GM18507 (cell line): ENCODE measurements around the gene DOCK4.

Experiments
- DNase-seq: peaks from one replicate; pipeline ENCODE4 v3.0.0; 2011; ENCODE audit warnings: low read depth; ENCODE audit not compliant: insufficient read length; ENCODE audit errors: extremely low spot score
- FAIRE-seq: peaks from 2 replicates; lab custom pipeline; 2011; peaks lifted over from hg19 to GRCh38; lab: Jason Lieb, UNC

The DOCK4 gene

GRCh38 chr7:112042631-112043030, 163.6 kb downstream of the DOCK4 start:
- FAIRE-seq (no peak), DNase-seq (no peak)

- DNase-seq, result no peak
- no peak for FAIRE-seq
Measured at GRCh38 chr7:112038353-112038752, 167.8 kb downstream of the DOCK4 start.

- FAIRE-seq (no peak), DNase-seq (no peak)
Measured at GRCh38 chr7:112036071-112036470, 170.1 kb downstream of the DOCK4 start.

- DNase-seq, result no peak
- FAIRE-seq, result no peak
Measured at GRCh38 chr7:112031689-112032088, 174.5 kb downstream of the DOCK4 start.

GRCh38 chr7:112025556-112025955, 180.6 kb downstream of the DOCK4 start:
- no peak for DNase-seq
- FAIRE-seq, result no peak

GRCh38 chr7:112023786-112024185, 182.4 kb downstream of the DOCK4 start:
- FAIRE-seq (no peak), DNase-seq (no peak)

- no peak for FAIRE-seq
- no peak for DNase-seq
Measured at GRCh38 chr7:112023282-112023681, 182.9 kb downstream of the DOCK4 start.

GRCh38 chr7:112022128-112022527, 184.1 kb downstream of the DOCK4 start:
- FAIRE-seq (no peak), DNase-seq (no peak)

GRCh38 chr7:112021379-112022044, 184.7 kb downstream of the DOCK4 start:
- DNase-seq (no peak), FAIRE-seq (no peak)

- no peak for FAIRE-seq
- DNase-seq, result no peak
Measured at GRCh38 chr7:112020800-112021199, 185.4 kb downstream of the DOCK4 start.

- DNase-seq, result no peak
- FAIRE-seq, result no peak
Measured at GRCh38 chr7:112019932-112020331, 186.3 kb downstream of the DOCK4 start.

GRCh38 chr7:112018305-112019030, 187.7 kb downstream of the DOCK4 start:
- FAIRE-seq, result no peak
- no peak for DNase-seq

- DNase-seq (no peak), FAIRE-seq (no peak)
Measured at GRCh38 chr7:112015146-112015545, 191.1 kb downstream of the DOCK4 start.

GRCh38 chr7:112014347-112014746, 191.9 kb downstream of the DOCK4 start:
- DNase-seq (no peak), FAIRE-seq (no peak)

- DNase-seq (no peak), FAIRE-seq (no peak)
Measured at GRCh38 chr7:112013274-112013673, 192.9 kb downstream of the DOCK4 start.

GRCh38 chr7:112012242-112012641, 194.0 kb downstream of the DOCK4 start:
- no peak for FAIRE-seq

GRCh38 chr7:112010994-112011393, 195.2 kb downstream of the DOCK4 start:
- DNase-seq (no peak), FAIRE-seq (no peak)

More at GRCh38 chr7:112012242-112012641, 194.0 kb downstream of the DOCK4 start:
- no peak for DNase-seq

- FAIRE-seq (no peak), DNase-seq (no peak)
Measured at GRCh38 chr7:112010109-112010508, 196.1 kb downstream of the DOCK4 start.

GRCh38 chr7:112009081-112009480, 197.1 kb downstream of the DOCK4 start:
- no peak for FAIRE-seq
- DNase-seq, result no peak

- DNase-seq (no peak), FAIRE-seq (no peak)
Measured at GRCh38 chr7:112007185-112007584, 199.0 kb downstream of the DOCK4 start.

- no peak for DNase-seq
- FAIRE-seq, result no peak
Measured at GRCh38 chr7:112006071-112006470, 200.1 kb downstream of the DOCK4 start.
